Activated naive CD8-positive, alpha-beta T cell treated with anti-CD3 and anti-CD28 coated beads for 36 hours (primary cell): ENCODE results near the gene GNAT1. TPM values are rescaled to one million over a fixed set of nuclear protein-coding genes. Genes with fewer than 3 reads are reported as not detected.

ENCODE experiments used
- DNase-seq: peaks from one replicate; pipeline ENCODE4 v3.0.0; 2021
- H3K27ac Mint-ChIP-seq: one replicate; pipeline ENCODE4 v1.8.0; 2022; ENCODE audit warnings: mild to moderate bottlenecking, moderate library complexity, mixed read lengths
- H3K27me3 Mint-ChIP-seq: one replicate; pipeline ENCODE4 v1.8.0; 2022; ENCODE audit warnings: mild to moderate bottlenecking, mixed read lengths
- H3K36me3 Mint-ChIP-seq: one replicate; pipeline ENCODE4 v1.8.0; 2021; ENCODE audit warnings: mild to moderate bottlenecking, mixed read lengths
- H3K4me1 Mint-ChIP-seq: one replicate; pipeline ENCODE4 v1.8.0; 2021; ENCODE audit warnings: mixed read lengths
- H3K4me3 Mint-ChIP-seq: one replicate; pipeline ENCODE4 v1.8.0; 2022; ENCODE audit warnings: mild to moderate bottlenecking, moderate library complexity, mixed read lengths
- H3K9me3 Mint-ChIP-seq: one replicate; pipeline ENCODE4 v1.8.0; 2022; ENCODE audit warnings: mixed read lengths
- total RNA-seq, 2 experiments: library from RNA; stranded (reverse); gene quantifications; one replicate each; pipeline ENCODE4 v1.2.3, GENCODE V29; 2021

GNAT1 gene
- total RNA-seq, 2 experiments from 2014 or later, result 0.12 TPM; not detected in 1

DNA sequence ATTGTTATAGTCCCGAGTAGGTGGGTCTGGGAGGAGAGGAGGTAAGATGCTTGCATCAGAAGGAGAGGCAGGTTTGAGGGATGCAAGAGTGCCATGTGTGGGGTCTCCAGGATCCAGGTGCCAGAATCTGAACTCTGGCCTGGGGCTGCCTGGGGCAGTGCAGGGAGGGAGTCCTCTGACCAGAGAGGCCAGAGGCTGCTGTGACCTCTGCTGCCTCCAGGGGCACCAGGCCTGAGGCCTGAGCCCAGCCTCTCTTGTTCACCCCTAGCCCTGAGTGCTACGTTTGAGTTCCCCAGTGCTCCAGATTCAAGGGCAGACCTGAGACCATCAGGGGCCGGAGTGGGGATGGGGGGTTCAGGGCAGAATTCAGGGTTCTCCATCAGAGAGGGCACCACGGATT is 21.1 kb downstream of the GNAT1 start:
- DNase-seq, result no peak
- no peaks in the 10 kb centered on the region for H3K4me1 Mint-ChIP-seq
- no peak overlapping the region for H3K27ac Mint-ChIP-seq
- no peak overlapping the region for H3K4me3 Mint-ChIP-seq
- H3K27me3 Mint-ChIP-seq, result no peaks in the 10 kb centered on the region
- no peaks in the 10 kb centered on the region for H3K9me3 Mint-ChIP-seq
- H3K36me3 Mint-ChIP-seq, result no peaks in the 10 kb centered on the region

DNA sequence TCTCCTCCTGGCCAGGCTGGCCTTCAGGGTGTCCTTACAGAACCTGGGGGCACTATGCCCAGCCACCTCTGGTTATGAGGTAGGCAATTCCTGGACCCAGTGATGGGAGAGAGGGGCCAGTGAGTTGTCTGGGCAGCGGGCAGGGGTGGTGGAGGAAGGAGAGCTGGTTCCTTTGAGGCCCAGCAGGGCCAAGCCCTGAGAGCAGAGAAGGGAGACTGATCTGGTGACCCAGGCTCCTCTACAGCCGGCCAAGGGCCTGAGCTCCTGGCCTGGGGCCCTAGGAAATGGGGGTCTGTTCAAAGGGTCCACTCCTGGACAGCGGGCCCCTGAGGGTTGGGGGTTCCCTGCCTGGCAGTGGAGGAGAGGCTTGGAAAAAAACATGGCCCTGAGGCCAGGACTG is 21.6 kb downstream of the GNAT1 start:
- Mint-ChIP-seq H3K4me1 (no peaks in the 10 kb centered on the region), H3K9me3 (no peaks in the 10 kb centered on the region)

DNA sequence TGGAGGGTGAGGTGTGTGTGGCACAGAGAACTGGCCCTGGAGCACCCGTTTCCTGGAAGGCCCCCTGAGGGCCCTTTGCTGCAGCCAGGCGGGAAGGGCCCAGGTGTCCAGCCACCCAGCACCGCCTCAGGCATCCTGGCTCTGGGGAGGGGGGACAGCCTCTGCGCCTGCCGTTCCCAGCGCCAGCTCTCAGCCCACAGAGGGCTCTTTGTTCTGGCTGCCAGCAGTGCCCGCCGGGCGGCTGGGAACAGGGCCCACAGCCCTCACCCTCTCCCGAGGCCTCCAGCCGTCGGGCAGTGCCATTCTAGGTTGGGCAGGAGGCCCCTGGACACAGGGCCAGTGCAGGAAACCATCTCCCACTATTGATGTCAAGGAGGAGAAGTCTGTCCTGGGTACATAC is 22.0 kb downstream of the GNAT1 start:
- Mint-ChIP-seq H3K36me3 (no peaks in the 10 kb centered on the region), H3K4me3 (no peak overlapping the region), H3K27ac (no peak overlapping the region), H3K27me3 (no peaks in the 10 kb centered on the region), H3K9me3 (no peaks in the 10 kb centered on the region), H3K4me1 (no peaks in the 10 kb centered on the region)
- DNase-seq, result no peak

More for the DNA sequence above, 21.6 kb downstream of the GNAT1 start:
- H3K27ac Mint-ChIP-seq, result no peak overlapping the region
- no peak overlapping the region for H3K4me3 Mint-ChIP-seq
- no peaks in the 10 kb centered on the region for H3K27me3 Mint-ChIP-seq
- no peaks in the 10 kb centered on the region for H3K36me3 Mint-ChIP-seq
- DNase-seq, result no peak

DNA sequence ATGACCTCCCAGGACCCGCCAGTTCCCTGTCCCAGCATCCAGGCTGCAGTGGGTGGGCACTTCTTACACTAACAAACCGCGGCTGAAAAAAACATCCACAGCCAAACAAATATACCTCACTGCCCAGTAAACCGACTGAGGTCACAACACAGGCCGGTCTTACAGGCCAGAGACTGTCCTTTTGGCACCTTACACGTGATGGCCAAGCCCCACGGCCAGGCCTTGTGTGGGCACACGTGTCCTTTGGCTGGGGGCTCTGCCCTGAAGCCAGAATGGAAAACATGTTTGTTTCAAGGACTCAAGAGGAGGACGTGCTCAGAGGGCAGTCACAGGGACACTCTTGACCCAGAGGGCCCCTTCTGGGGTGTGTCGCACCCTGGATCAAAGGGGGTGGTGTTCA is 23.4 kb downstream of the GNAT1 start:
- no peak overlapping the region for H3K4me3 Mint-ChIP-seq
- no peaks in the 10 kb centered on the region for H3K36me3 Mint-ChIP-seq
- H3K27ac Mint-ChIP-seq, result no peak overlapping the region
- no peak for DNase-seq
- no peaks in the 10 kb centered on the region for H3K4me1 Mint-ChIP-seq
- H3K9me3 Mint-ChIP-seq, result no peaks in the 10 kb centered on the region
- H3K27me3 Mint-ChIP-seq, result peaks cover 6% of the 10 kb centered on the region

DNA sequence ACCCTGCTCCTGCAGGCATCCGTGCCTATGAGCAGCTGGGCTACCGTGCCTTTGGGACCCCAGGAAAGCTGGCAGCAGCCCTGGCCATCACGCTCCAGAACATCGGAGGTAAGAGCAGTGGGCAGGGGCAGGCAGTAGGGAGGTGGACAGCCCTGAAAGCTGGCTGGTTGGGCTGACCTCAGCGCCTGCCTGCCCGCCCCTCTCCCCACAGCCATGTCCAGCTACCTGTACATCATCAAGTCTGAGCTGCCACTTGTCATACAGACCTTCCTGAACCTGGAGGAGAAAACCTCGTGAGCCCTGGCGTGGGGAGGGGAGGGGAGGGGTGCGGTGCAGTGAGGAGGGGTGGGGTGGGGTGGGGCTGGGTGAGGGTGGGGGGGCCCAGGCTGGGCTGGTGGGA is 24.1 kb downstream of the GNAT1 start:
- H3K36me3 Mint-ChIP-seq, result no peaks in the 10 kb centered on the region

DNA sequence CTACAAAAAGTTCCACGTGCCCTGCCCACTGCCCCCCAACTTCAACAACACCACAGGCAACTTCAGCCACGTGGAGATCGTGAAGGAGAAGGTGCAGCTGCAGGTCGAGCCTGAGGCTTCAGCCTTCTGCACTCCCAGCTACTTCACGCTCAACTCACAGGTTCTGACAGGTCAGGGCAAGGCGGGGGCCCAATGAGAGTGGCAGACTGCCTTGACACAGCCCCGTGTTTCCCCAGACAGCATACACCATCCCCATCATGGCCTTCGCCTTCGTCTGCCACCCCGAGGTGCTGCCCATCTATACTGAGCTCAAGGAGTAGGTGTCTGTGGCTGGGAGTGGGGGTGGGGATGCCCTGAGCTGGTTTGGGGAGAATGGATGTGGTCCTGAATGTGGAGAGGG is 26.3 kb downstream of the GNAT1 start:
- H3K27me3 Mint-ChIP-seq, result peaks cover 6% of the 10 kb centered on the region
- H3K4me3 Mint-ChIP-seq, result no peak overlapping the region
- no peak for DNase-seq
- H3K4me1 Mint-ChIP-seq, result no peaks in the 10 kb centered on the region
- H3K27ac Mint-ChIP-seq, result no peak overlapping the region
- no peaks in the 10 kb centered on the region for H3K9me3 Mint-ChIP-seq
- no peaks in the 10 kb centered on the region for H3K36me3 Mint-ChIP-seq

More for the DNA sequence above, 24.1 kb downstream of the GNAT1 start:
- Mint-ChIP-seq H3K4me3 (no peak overlapping the region), H3K27me3 (peaks cover 6% of the 10 kb centered on the region), H3K27ac (no peak overlapping the region), H3K9me3 (no peaks in the 10 kb centered on the region), H3K4me1 (no peaks in the 10 kb centered on the region)
- DNase-seq, result no peak

- DNase-seq, result no peak
- no peak overlapping the region for H3K4me3 Mint-ChIP-seq
- no peaks in the 10 kb centered on the region for H3K9me3 Mint-ChIP-seq
- H3K27ac Mint-ChIP-seq, result no peak overlapping the region
- H3K36me3 Mint-ChIP-seq, result no peaks in the 10 kb centered on the region
- H3K27me3 Mint-ChIP-seq, result peaks cover 6% of the 10 kb centered on the region
- no peaks in the 10 kb centered on the region for H3K4me1 Mint-ChIP-seq
These were observed 27.0 kb downstream of the GNAT1 start for GRCh38 chr3:50218448-50218847.

DNA sequence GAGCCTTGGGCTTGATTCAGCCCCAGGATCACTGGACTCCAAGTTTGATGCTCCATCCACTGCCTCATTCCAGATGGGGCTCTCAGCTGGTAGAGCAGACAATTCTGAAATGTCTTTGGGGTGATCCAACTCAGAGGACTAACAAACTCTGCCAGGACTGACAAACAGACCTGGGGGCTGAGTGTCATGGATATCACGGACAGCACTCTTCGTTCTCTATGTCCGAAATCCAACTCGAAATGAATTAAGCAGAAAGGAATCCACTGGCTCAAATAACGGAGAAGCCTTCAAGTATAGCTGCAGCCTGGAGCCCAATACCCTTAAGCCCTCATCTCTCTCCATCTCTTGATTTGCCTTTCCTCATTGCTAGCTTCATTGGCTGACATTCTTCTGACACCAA is 27.9 kb downstream of the GNAT1 start:
- Mint-ChIP-seq H3K4me1 (no peaks in the 10 kb centered on the region), H3K27ac (no peak overlapping the region), H3K4me3 (no peak overlapping the region), H3K36me3 (no peaks in the 10 kb centered on the region), H3K27me3 (peaks cover 6% of the 10 kb centered on the region), H3K9me3 (no peaks in the 10 kb centered on the region)
- no peak for DNase-seq

- no peak overlapping the region for H3K4me3 Mint-ChIP-seq
- H3K27me3 Mint-ChIP-seq, result peaks cover 13% of the 10 kb centered on the region
- no peak overlapping the region for H3K27ac Mint-ChIP-seq
- H3K36me3 Mint-ChIP-seq, result no peaks in the 10 kb centered on the region
- no peak for DNase-seq
- no peaks in the 10 kb centered on the region for H3K4me1 Mint-ChIP-seq
- H3K9me3 Mint-ChIP-seq, result no peaks in the 10 kb centered on the region
These were observed 28.7 kb downstream of the GNAT1 start for GRCh38 chr3:50220109-50220508.

DNA sequence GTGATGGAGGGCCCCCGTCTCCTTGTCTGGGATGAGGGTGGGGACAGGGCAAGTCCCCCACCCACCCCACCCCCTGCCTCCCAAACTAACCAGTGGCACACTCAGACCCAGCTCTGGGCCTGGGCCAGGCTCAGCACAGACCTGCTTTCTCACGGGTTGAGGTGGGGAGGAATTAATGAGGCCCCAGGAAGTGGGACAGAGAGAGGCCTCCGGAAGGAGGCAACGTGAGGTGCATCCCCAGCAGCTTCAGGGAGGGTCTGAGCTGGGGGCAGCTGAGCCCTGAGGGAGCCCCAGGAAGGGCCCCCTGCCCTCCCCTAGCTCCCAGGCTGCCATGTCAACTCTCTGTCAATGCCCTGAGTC is 29.6 kb downstream of the GNAT1 start:
- Mint-ChIP-seq H3K9me3 (no peaks in the 10 kb centered on the region), H3K4me1 (peaks cover 4% of the 10 kb centered on the region), H3K27me3 (peaks cover 15% of the 10 kb centered on the region), H3K36me3 (no peaks in the 10 kb centered on the region), H3K27ac (no peak overlapping the region), H3K4me3 (no peak overlapping the region)
- DNase-seq, result no peak

DNA sequence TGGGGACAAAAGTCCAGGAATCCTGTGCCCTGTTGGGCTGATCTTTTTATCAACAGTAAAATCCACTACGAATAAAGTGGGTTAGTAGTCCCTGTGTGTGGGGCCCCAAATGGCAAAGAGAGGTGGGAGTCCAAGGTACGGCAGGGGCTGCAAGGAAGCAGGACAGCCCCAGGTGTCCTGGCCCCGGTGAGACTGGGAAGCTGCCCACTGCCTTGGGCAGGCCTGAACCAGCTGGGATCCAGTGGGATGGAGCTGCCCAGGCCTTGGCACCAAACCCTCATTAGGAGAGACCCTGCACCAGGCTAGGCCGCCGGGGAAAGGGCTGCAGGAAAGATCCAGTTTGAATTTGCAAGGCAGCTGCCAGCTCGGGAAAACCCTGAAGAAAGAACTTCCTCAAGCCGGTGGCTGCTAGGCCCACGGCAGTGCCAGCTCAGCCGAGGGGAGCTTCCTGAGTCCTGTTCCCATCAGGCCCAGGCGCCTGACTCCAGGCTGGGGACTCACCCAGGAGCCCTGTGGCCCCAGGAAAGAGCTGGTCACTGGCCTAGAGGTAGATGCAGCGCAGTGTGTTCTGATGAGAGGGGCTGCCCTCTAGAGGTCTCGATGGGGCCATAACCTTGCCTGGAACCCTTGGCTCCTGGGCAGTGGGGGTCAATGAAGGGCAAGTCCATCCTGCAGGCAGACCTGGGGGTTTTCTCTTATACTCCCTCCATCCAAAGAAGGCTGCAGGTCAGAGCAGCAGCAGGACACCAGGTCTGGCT is 30.2 kb downstream of the GNAT1 start:
- H3K4me3 Mint-ChIP-seq, result no peak overlapping the region
- H3K27me3 Mint-ChIP-seq, result peaks cover 15% of the 10 kb centered on the region
- DNase-seq, result no peak
- H3K4me1 Mint-ChIP-seq, result peaks cover 5% of the 10 kb centered on the region
- H3K27ac Mint-ChIP-seq, result no peak overlapping the region
- H3K36me3 Mint-ChIP-seq, result no peaks in the 10 kb centered on the region
- H3K9me3 Mint-ChIP-seq, result no peaks in the 10 kb centered on the region

DNA sequence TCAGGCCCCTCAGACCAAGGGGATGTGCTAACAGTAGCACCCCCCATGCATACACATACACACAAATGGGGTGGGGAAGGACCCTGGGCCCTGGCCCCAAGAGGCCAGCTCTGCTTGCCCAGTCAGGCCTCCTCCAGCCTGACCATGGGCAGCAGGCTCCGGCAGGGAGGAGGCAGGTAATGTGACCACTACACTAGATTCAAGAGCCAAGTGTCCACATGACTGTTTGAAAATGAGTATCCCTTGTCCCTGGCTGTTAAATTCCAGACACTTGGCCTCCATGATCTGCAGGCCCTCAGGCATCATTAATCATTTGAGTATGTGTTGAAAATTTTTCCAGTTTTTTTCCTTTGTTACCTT is 30.7 kb downstream of the GNAT1 start:
- no peaks in the 10 kb centered on the region for H3K9me3 Mint-ChIP-seq
- no peak overlapping the region for H3K27ac Mint-ChIP-seq
- no peak for DNase-seq
- no peaks in the 10 kb centered on the region for H3K36me3 Mint-ChIP-seq
- H3K27me3 Mint-ChIP-seq, result peaks cover 15% of the 10 kb centered on the region
- H3K4me1 Mint-ChIP-seq, result peaks cover 9% of the 10 kb centered on the region
- H3K4me3 Mint-ChIP-seq, result no peak overlapping the region

DNA sequence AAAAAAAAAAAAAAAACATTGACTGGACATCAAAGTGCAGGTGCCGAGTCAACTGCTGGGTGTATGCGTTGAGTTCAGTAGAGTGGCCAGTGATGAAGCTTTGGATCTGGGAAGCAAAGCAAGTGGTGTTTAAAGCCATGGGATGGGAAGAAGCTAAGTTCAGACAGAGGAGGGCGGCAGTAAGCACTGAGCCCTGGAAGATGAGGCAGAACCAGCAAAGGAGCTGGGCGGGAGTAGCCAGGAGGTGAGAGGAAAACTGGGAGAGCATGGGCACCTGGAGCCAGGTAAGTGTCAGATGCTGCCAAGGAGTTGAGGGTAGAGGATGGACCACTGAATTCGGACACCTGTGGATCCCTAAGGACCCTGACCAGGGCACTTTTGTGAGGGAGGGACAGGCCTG is 33.2 kb downstream of the GNAT1 start:
- H3K9me3 Mint-ChIP-seq, result no peaks in the 10 kb centered on the region
- peaks cover 14% of the 10 kb centered on the region for H3K4me1 Mint-ChIP-seq
- H3K4me3 Mint-ChIP-seq, result no peak overlapping the region
- no peaks in the 10 kb centered on the region for H3K36me3 Mint-ChIP-seq
- DNase-seq, result no peak
- H3K27ac Mint-ChIP-seq, result no peak overlapping the region
- peaks cover 9% of the 10 kb centered on the region for H3K27me3 Mint-ChIP-seq

DNA sequence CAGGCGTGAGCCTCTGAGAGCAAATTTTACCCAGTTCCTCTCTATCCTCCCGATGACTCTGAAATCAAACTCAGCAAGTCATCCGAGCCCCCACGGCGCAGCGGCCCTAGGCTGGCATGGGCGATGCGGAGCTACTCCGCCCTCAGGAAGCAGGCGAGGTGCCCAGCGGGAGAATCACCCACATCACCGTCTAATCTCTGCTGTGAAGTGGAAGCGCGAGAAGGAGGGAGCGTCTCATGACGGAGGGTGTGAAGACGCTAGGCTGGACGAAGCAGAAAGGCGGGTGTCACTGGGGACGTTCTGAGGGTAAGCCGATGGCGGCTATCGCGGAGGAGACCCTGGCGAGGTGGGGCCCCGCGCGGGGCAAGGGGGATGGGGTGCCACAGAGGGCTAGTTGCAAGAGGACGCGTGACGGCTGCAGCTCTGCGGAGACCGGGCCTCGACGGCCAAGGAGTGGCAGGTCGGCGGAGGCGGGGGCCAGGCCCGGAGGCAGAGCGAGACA is 35.5 kb downstream of the GNAT1 start:
- Mint-ChIP-seq H3K4me1 (peaks cover 14% of the 10 kb centered on the region), H3K36me3 (no peaks in the 10 kb centered on the region)
- peak; percentile 53 for DNase-seq

DNA sequence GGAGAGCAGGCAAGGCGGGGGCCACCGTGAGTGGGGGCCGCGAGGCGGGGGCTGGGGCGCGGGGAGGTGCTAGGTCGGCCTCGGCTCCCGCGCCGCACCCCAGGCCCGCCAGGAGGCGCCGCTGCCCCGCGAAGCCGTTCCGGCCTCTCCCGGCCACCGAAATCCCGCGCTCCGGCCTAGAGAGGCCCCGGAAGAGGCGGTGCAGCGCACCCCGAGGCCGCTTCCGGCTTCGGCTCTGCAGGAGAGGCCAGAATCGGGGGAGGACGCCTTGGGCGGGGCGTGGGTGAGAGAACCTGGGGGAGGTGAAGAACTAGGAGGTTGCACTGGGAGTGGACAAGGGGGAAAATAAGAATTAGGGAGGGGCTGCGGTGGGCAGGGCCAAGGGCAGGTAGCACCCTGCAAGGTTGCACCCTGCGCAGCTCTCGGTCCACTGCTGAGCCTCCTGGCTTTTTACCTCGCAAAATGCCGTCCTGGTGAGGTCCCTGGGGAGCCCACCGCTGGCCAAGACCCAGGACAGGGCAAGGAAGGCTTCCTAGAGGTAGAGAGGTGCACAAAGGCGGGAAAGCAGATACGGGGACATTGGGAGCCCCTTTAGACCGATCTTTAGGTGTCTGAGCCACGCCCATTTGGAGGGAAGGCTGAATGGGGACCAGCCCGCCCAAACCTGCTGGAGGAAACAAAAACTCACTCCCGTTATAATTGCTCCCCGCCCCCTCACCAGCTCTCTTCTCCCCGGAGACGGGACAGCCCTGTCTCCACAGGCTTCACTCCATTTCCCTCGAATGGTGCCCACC is 36.2 kb downstream of the GNAT1 start:
- Mint-ChIP-seq H3K36me3 (no peaks in the 10 kb centered on the region), H3K4me3 (peak overlapping the region; percentile 95), H3K27ac (peak overlapping the region; percentile 87), H3K9me3 (no peaks in the 10 kb centered on the region), H3K27me3 (peaks cover 9% of the 10 kb centered on the region), H3K4me1 (peaks cover 14% of the 10 kb centered on the region)
- DNase-seq, result peak; percentile 95

More for the DNA sequence above, 35.5 kb downstream of the GNAT1 start:
- Mint-ChIP-seq H3K9me3 (no peaks in the 10 kb centered on the region), H3K4me3 (peak overlapping the region; percentile 95), H3K27me3 (peaks cover 9% of the 10 kb centered on the region), H3K27ac (peak overlapping the region; percentile 90)
